Subcutaneous adipose tissue (tissue), 4 donors: ENCODE data around the gene LRRC74A. TPM values are rescaled to one million over a fixed set of nuclear protein-coding genes. Genes with fewer than 3 reads are reported as not detected.

Experiments
- CTCF ChIP-seq: fragments of 450-650 bp; IDR thresholded peaks from one replicate; pipeline ENCODE4 v1.5.1; 2016; ENCODE audit warnings: low read depth, mild to moderate bottlenecking, control low read depth, antibody characterized with exemption, moderate library complexity
- total RNA-seq, 4 donors: library from RNA; depleted of rRNA; stranded (reverse); fragments of >200 nt; gene quantifications; one replicate each; pipeline ENCODE4 v1.1.0, GENCODE V29; 2016

LRRC74A gene
- total RNA-seq, 4 donors from 2014 or later, result not detected

- no peak for TF ChIP-seq CTCF
Observed at GRCh38 chr14:76880449-76880848, 54.2 kb downstream of the LRRC74A start.

GRCh38 chr14:76881348-76881747 is 55.1 kb downstream of the LRRC74A start:
- TF ChIP-seq CTCF, result no peak

GRCh38 chr14:76882651-76883050 is 56.4 kb downstream of the LRRC74A start:
- no peak for TF ChIP-seq CTCF

GRCh38 chr14:76883447-76883846 is 57.2 kb downstream of the LRRC74A start:
- TF ChIP-seq CTCF, result no peak

GRCh38 chr14:76884394-76884793 is 58.2 kb downstream of the LRRC74A start:
- no peak for TF ChIP-seq CTCF

- TF ChIP-seq CTCF, result no peak
Observed at GRCh38 chr14:76884853-76885276, 58.7 kb downstream of the LRRC74A start.

- TF ChIP-seq CTCF, result no peak
Observed at GRCh38 chr14:76887191-76887590, 61.0 kb downstream of the LRRC74A start.

- no peak for TF ChIP-seq CTCF
Observed at GRCh38 chr14:76891391-76891790, 65.2 kb downstream of the LRRC74A start.
